COLO829 (cell line): ENCODE data around the gene MYBPHL.
A peak's percentile ranks its signal among the peaks of the same experiment; 100 is the strongest.

Source experiments
- DNase-seq: peaks from one replicate; pipeline ENCODE4 v3.0.0; 2012; ENCODE audit warnings: low spot score

The MYBPHL gene

DNA sequence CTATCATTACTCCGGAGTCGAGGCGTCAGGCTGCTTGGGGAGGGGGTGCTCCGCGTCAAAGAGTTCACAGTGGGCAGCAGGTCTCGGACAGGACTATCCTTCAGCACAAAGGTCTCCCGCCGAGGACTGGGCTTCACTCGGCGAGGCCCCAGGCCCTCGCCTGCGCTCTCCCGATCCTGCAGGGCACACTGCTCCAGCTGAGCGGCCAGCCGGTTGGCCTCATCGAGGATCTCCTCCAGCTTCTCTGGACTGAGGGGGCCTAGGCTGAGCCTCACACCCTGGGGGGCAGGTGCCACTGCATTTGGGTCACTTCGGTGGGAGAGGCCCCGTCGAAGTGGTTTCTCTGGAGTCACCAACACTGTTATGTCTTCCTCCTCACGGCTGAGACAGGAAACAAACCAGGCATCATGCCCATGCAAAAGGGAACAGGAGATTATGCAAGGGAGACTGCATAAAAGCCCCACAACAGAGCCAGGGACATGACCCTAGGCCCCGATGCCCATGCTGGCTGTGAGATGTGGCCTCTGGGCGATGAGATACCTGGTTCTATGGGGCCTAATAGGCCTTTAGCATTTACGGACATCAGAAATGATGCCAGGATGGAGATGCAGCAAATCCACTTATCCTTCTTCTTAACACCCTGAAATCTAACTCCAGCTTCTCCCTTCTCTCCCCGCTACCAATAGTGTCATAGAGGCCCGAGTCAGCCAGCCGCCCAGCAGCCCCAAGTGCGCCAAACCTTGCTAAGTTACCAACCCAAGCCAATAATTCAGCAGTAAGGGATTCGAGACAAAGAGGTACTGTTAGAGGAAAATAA, 24.9 kb downstream of the MYBPHL start:
- DNase-seq: no peak

DNA sequence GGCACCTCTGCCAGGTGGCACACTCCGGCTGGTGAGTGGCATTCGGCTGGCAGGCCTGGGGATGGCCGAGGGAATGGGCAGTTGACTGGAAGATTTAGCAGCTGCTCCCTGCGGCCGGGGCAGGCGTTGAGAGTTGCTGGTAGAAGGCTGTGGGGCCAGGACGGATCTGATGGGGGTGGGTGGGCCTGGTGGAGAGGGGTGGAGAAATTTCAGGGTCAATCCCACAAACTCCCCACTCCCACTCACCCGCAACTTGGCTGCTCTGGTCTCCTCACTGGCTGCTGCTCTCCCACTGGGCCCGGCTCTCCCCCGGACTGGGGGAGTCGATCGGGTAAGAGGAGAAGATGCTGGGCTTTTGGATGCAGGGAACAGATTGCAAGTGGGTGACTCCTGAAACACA, 25.9 kb downstream of the MYBPHL start:
- no peak for DNase-seq

DNA sequence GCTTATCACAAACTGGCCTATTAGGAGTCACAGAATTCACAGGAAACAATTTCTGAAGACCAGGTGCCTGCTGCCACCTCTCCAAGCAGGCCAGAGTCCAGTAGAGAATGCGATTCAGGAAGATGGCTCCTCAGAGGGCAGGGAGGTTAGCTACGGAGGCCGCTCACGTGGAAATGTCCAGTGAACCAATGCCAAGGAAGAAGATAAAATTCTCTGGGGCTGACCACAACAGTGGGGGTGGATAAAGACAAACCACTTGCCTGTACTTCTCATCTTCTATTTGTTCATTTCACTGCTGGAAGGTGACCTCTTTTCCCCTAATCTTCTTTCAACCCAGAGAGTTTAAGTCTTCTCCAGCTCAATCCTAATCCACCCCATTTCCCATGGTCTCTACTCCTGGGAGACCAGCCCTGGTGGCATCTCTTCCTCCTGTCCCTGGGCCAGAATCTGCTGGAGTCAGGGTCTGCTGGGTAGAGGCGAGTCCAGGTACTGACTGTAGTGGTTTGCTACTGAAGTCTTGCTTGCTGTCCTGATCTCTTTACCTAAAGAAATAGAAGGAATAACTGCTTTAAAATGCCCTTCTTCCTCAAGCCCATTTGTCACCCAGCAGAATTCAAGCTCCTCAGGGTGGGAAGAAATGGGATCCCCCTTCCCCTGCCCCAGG, 27.1 kb downstream of the MYBPHL start:
- no peak for DNase-seq

DNA sequence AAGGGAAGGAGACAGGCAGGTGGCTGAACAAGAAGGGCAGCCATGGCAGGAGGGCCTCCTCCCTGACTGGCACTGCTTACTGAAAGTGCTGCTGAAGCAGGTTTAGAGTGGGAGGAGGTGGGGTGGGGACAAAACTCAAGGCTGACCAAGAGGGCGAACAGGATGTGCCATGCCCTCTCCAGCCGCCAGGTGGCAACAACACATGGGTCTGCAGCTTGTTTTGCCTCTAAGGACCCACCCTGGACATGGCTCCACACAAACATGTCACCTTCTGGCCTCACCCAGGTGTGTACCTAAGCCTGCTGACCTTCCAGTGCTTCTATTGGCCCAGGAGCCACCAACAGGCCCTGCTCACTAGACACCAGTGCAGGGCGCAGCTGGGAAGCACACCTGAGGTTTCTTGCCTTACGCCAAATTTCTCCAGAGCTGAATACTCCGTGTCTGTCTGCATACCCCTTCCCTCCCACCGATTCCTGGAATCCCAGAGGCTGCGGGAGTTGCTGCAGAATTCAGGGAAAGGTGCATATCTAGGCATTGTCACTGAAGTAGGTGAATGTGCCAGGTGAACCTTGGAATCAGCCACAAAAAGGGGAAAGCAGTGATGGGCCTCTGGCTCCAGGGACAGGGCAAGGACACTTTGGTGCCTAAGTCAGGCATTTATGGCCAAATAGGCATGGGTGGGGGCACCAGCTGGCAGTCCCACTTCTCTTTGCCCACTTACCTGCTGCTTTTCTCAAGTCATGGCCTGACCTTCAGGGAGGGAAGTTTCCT, 29.2 kb downstream of the MYBPHL start:
- DNase-seq: peak; percentile 55

DNA sequence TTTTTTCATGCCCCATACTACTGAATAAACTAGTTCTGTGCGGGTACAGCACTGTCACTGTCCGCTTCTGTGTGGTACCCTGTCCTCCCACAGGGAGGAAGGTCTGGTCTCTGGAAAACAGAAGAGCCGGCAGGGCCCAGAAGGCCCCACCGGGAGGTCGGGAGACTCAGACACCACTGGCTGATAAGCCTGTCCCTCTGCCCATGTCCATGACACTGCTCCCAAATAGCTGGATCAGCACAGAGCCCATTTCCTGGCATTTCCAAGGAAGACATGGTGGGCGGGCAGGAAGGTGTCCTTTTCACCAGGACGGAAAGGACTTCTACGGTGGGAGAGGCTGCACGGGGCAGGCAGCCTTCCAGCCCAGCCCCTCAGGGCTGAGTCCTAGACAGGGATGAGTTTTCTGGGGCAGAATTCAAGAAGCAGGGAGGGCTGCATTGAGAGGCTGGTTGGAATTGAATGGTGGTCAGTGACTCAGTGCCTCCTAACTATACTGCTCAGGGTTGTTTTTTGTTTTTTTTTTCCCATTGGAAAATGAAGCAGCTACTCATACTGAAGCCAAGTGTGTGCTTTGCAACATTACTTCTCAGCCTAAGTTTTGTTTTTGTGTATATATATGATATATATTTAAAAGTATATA, 31.0 kb downstream of the MYBPHL start:
- no peak for DNase-seq

DNA sequence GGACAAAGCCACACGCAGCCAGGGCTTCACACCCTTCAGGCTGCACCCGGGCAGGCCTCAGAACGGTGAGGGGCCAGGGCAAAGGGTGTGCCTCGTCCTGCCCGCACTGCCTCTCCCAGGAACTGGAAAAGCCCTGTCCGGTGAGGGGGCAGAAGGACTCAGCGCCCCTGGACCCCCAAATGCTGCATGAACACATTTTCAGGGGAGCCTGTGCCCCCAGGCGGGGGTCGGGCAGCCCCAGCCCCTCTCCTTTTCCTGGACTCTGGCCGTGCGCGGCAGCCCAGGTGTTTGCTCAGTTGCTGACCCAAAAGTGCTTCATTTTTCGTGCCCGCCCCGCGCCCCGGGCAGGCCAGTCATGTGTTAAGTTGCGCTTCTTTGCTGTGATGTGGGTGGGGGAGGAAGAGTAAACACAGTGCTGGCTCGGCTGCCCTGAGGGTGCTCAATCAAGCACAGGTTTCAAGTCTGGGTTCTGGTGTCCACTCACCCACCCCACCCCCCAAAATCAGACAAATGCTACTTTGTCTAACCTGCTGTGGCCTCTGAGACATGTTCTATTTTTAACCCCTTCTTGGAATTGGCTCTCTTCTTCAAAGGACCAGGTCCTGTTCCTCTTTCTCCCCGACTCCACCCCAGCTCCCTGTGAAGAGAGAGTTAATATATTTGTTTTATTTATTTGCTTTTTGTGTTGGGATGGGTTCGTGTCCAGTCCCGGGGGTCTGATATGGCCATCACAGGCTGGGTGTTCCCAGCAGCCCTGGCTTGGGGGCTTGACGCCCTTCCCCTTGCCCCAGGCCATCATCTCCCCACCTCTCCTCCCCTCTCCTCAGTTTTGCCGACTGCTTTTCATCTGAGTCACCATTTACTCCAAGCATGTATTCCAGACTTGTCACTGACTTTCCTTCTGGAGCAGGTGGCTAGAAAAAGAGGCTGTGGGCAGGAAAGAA, 32.0 kb downstream of the MYBPHL start:
- DNase-seq: peak; percentile 65

DNA sequence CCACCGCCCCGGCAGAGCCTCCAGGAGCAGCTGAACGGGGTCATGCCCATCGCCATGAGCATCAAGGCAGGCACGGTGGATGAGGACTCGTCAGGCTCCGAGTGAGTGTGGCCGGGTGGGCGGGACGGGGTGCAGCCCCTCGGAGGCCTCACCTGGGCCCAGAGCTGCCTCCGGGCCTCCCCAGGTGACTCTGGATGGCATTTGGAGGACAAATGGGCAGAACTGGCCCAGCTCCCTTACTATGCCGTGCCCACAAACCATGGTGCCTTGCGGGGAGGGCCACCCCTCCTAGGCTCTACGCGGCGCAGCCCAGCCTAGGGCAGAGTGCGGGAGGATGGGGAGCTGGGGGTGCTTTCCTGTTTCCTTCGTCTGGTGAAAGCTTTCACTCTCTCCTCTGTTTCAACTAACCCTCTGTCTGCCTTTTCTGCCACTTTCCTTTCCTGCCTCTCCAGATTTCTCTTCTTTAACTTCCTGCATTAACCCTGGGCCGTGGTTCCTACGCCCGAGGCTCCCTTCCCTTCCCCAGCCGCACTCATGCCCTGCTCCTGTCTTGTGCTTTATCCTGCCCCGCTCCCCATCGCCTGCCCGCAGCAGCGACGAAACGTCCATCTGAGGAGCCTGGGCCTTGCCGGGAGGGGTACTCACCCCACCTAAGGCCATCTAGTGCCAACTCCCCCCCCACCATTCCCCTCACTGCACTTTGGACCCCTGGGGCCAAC, 33.1 kb downstream of the MYBPHL start:
- no peak for DNase-seq

DNA sequence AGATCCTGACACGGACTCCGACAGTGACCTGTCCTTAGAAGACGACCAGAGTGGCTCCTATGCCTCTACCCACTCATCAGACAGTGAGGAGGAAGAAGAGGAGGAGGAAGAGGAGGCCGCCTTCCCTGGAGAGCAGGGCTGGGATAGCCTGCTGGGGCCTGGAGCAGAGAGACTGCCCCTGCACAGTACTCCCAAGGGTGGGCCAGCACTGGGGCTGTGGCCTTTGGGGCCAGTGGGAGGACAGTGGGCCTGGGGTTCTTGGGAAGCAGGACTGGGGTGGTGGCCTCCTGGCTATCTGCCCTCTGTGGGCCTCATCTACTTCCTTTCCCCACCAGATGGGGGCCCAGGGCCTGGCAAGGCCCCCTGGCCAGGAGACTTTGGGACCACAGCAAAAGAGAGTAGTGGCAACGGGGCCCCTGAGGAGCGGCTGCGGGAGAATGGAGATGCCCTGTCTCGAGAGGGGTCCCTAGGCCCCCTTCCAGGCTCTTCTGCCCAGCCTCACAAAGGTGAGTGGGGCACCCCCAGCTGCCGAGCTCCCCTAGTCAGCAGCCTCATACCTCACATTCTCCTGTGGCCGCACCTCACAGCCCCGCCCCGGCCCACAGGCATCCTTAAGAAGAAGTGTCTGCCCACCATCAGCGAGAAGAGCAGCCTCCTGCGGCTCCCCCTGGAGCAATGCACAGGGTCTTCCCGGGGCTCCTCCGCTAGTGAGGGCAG, 33.8 kb downstream of the MYBPHL start:
- DNase-seq: no peak

DNA sequence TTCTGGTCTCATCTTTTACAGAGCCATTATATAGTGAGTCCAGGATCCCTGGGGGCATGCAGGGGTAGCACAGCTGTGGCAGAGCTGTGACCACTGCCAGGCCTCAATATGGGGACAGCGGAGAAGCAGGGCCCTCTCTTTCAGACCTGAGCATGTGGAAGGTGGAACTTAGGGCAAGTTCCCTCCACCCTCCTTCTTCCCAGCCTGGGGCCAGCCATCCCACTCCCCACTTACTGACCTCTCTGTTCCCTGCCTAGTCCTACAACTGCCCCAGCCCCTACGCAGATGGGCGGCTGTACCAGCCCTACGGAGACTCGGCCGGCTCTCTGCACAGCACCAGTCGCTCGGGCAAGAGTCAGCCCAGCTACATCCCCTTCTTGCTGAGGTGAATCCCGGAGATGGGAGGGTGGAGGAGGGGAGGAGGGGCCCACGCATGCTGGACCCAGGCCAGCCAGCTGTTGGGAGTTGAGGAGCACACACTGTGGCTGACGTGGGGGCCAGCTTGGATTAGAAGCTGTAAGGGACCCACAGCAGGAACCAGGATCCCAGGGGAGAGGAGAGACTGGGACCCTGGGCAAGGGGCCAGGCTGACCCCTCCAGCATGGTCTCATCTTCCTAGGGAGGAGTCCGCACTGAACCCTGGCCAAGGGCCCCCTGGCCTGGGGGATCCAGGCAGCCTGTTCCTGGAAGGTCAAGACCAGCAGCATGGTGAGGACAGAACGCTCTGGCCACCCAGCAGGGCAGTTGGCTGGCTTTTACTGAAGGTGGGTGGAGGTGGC, 34.6 kb downstream of the MYBPHL start:
- no peak for DNase-seq

DNA sequence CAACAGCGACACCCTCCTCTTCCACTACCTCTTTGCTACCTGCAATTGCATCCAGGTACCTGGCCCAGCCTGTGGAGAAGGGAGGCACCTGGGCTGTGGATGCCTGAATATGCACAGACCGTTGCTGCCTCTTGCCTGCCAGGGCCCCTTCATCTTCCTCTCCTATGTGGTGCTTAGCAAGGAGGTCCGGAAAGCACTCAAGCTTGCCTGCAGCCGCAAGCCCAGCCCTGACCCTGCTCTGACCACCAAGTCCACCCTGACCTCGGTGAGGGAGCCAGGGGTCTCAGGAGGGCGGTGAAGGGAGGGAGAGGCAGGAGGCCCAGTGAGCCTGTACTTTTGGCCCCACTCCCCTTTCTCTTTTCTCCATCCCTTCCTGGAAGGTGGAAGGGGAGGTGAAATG, 35.4 kb downstream of the MYBPHL start:
- DNase-seq: no peak

DNA sequence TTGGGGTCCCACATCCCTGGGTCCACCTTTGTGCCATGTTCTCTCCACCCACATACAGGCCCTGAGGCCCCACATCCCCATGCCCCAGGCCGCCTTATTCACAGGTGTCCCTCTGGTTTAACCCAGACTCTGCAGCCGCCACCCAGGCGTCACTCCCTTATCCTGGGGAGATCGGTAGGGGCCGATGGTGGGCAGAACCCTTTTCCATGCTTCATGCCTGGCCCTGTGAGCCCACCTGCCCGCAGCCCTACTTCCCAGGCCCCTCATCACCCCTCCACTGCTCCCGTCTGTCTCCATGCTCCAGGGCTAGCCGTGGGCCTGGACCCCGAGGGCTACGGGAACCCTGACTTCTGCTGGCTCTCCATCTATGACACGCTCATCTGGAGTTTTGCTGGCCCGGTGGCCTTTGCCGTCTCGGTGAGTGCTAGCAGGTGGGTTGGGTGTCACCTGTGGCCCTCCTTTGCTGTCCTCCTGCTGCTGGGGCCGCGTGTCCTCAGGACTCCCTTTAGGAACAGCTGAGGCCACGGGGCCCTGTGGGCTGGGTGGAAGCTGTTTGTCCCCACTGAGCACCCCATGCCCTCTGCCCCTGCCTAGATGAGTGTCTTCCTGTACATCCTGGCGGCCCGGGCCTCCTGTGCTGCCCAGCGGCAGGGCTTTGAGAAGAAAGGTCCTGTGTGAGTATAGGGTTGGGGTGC, 36.0 kb downstream of the MYBPHL start:
- no peak for DNase-seq

DNA sequence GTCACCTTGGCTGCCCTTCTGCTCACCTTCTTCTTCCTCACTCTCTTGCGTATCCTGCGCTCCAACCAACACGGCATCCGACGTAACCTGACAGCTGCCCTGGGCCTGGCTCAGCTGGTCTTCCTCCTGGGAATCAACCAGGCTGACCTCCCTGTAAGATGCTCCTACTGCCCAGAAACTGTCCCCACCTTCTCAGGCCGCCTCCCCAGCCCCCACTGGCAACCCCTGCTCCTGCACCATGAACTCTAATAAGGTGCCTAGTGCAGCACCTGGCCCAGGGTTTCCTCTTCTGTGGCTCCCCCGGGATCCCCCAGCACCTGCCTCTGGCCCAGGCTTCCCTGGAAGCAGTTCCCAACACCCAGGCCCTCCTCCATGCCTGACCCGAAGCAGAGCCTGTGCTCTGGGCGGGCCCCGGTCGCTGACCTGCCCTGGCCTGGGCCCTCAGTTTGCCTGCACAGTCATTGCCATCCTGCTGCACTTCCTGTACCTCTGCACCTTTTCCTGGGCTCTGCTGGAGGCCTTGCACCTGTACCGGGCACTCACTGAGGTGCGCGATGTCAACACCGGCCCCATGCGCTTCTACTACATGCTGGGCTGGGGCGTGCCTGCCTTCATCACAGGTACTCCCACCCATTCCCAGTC, 36.7 kb downstream of the MYBPHL start:
- DNase-seq: no peak

DNA sequence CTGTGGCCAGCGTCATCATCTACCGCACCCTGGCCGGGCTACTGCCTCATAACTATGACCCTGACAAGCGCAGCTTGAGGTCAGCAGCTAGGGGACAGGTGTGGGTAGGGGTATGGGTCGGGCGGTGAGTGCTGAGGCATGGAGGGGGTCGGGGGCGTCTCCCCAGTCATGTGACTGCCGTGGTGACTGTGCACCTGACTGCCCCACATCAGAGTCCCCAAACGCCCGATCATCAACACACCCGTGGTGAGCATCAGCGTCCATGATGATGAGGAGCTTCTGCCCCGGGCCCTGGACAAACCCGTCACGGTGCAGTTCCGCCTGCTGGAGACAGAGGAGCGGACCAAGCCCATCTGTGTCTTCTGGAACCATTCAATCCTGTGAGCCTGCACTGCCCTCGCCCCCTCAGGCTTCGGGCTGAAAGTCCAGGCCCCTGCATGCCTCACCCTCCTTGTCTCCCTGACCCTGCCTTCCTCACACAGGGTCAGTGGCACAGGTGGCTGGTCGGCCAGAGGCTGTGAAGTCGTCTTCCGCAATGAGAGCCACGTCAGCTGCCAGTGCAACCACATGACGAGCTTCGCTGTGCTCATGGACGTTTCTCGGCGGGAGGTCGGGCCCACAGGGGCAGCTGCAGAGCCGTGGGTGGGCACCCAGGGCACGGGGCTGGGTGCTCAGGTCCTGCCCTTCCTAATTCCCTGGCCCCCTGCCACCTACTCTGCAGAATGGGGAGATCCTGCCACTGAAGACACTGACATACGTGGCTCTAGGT, 37.4 kb downstream of the MYBPHL start:
- DNase-seq: no peak

DNA sequence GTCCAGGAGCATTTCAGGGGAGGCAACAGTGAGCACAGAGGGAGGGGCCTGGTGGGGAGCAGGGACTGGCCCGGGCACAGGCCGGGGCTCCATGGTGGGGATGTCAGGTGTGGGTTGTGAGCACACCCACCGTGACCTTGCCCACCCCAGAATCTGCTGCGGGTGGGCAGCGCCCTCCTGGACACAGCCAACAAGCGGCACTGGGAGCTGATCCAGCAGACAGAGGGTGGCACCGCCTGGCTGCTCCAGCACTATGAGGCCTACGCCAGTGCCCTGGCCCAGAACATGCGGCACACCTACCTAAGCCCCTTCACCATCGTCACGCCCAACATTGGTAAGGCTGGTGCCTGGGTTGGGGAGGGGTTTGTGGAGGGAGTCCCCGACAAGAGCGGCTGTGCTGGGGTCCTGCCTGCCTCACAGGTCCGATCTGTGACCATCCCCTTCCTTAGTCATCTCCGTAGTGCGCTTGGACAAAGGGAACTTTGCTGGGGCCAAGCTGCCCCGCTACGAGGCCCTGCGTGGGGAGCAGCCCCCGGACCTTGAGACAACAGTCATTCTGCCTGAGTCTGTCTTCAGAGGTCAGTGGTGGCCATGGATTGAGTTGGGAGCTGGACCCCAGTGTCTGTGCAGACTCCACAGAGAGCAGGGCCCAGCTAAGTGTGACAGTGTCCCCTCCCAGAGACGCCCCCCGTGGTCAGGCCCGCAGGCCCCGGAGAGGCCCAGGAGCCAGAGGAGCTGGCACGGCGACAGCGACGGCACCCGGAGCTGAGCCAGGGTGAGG, 38.2 kb downstream of the MYBPHL start:
- DNase-seq: no peak

DNA sequence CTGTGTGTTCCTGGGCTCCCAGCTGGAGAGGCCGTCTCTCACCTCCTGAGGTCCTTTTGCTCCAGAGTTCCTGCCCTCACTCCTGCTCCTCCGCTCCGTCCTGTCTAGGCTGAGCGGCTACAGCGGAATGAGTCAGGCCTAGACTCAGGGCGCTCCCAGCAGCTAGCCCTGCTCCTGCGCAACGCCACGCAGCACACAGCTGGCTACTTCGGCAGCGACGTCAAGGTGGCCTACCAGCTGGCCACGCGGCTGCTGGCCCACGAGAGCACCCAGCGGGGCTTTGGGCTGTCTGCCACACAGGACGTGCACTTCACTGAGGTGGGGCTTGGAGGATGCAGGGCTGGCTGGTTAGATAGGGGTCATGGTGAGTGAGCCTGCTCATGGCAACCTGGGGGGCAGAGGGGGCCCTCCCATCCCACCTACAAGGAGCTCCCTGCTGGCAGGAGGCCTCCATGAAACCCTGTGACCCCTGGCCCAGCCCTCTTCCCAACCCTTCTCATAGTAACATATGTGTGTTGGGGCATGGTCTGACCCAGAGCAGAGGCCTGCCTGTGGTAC, 39.0 kb downstream of the MYBPHL start:
- no peak for DNase-seq

DNA sequence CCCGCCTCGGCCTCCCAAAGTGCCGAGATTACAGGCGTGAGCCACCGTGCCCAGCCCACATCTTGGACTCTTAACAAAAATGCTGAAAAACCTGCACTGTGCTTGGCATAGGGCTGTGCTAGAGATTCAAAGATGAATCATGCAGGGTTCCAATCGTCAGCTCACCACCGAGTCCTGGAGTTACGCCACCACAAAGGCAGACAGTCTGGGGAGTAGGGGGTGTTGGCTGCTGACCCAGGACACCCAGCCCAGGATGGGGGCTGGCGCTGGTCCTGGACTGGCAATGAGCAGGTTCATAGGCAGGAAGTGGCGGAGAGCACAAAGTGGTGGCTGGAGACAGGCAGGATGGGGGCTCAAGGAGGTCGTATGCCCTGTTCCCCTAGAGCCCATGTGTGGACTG, 39.8 kb downstream of the MYBPHL start:
- no peak for DNase-seq
